Measurements from ENCODE around the gene PARP14.

DNA sequence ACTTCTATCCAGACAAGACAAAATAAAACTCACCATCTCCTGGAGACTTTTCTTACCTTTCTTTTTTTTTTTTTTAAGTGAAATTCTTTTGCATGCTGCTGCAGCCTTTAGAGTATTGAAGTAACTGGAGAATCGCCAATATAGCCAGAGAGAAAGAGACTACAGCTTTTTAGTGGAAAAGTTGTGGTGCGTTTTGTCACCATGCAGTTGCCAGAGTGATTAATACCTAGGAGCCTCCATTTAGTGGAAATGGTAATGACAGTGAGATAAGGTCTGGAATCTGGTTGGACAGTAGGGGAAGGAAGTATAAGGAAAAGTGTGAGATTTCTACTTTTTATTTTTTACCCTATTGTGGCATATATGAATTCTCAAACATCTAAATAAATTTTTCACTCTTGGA, 18.1 kb upstream of the PARP14 start:
- TF ChIP-seq, protein P1, sequence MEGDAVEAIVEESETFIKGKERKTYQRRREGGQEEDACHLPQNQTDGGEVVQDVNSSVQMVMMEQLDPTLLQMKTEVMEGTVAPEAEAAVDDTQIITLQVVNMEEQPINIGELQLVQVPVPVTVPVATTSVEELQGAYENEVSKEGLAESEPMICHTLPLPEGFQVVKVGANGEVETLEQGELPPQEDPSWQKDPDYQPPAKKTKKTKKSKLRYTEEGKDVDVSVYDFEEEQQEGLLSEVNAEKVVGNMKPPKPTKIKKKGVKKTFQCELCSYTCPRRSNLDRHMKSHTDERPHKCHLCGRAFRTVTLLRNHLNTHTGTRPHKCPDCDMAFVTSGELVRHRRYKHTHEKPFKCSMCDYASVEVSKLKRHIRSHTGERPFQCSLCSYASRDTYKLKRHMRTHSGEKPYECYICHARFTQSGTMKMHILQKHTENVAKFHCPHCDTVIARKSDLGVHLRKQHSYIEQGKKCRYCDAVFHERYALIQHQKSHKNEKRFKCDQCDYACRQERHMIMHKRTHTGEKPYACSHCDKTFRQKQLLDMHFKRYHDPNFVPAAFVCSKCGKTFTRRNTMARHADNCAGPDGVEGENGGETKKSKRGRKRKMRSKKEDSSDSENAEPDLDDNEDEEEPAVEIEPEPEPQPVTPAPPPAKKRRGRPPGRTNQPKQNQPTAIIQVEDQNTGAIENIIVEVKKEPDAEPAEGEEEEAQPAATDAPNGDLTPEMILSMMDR (IDR thresholded peaks at IDR 0.05), result no peak
- TF ChIP-seq, protein P2, sequence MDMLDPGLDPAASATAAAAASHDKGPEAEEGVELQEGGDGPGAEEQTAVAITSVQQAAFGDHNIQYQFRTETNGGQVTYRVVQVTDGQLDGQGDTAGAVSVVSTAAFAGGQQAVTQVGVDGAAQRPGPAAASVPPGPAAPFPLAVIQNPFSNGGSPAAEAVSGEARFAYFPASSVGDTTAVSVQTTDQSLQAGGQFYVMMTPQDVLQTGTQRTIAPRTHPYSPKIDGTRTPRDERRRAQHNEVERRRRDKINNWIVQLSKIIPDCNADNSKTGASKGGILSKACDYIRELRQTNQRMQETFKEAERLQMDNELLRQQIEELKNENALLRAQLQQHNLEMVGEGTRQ (IDR thresholded peaks at IDR 0.05), result no peak
- TF ChIP-seq BHLHE40 (IDR thresholded peaks at IDR 0.05; ENCODE audit: low read depth, low read length), result no peak
